Placental epithelial cell (primary cell): ENCODE data around the gene MAGEA10. TPM values are rescaled to one million over a fixed set of nuclear protein-coding genes. Genes with fewer than 3 reads are reported as not detected.

Experiments
- total RNA-seq: library from RNA; depleted of rRNA; stranded (reverse); fragments of >200 nt; gene quantifications from 2 replicates; pipeline ENCODE4 v1.2.3, GENCODE V29; 2012

MAGEA10 gene
- not detected in 2 replicates for total RNA-seq

GRCh38 chrX:152138388-152138784, at the start of gene MAGEA10:
MAGEA10 (minus strand) TSS chrX:152138577; CDS start chrX:152135620, 2,957 bp downstream.

Other genes starting within 250 kb of the MAGEA10 start
- gene MAGEA4, start 225.7 kb downstream of the MAGEA10 start, total RNA-seq, result not detected in 2 replicates
- 5.4 and 11.0 TPM in 2 replicates for gene GABRE, start 163.9 kb downstream of the MAGEA10 start, total RNA-seq